ENCODE measurements around the gene PAQR8.
A peak's percentile ranks its signal among the peaks of the same experiment; 100 is the strongest.

The PAQR8 gene

GRCh38 chr6:52347818-52348217 lies 14.1 kb upstream of the PAQR8 start:
- DNase-seq (ENCODE audit: low read depth) = no peak

- DNase-seq (ENCODE audit: low read depth) = no peak
Measured at GRCh38 chr6:52351879-52352238, 10.1 kb upstream of the PAQR8 start.

GRCh38 chr6:52352239-52353018 lies 9.5 kb upstream of the PAQR8 start:
- no peak for DNase-seq (ENCODE audit: low read depth)

- DNase-seq (ENCODE audit: low read depth) = no peak
Measured at GRCh38 chr6:52356017-52356416, 5.9 kb upstream of the PAQR8 start.

GRCh38 chr6:52359403-52359802 lies 2.5 kb upstream of the PAQR8 start:
- no peak for DNase-seq (ENCODE audit: low read depth)

DNA sequence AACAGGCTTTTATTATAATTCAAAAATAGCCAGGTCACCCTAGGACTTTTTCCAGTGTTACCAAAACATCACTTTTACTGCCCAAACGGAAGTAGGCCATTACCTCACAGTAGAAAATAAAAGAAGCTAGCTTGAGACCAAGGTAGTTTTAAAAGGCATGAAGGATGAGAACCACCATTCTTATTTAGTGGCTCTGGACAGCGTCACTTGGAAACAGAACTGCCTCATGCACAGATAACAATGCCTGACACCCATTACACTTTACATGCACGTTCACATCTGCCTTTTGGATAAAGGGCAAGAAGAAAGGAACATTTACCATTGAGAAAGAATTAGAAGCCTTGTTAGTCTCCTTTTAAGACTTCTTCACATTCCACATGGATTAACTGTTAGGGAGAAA lies 1.9 kb upstream of the PAQR8 start:
- DNase-seq (ENCODE audit: low read depth) = no peak

GRCh38 chr6:52360601-52361413 lies 1.1 kb upstream of the PAQR8 start:
- no peak for DNase-seq (ENCODE audit: low read depth)

GRCh38 chr6:52361414-52361944 lies 472 bp upstream of the PAQR8 start:
- no peak for DNase-seq (ENCODE audit: low read depth)

GRCh38 chr6:52362443-52363227 lies 684 bp downstream of the PAQR8 start:
- DNase-seq (ENCODE audit: low read depth) = peak; percentile 26

- DNase-seq (ENCODE audit: low read depth) = no peak
Measured at GRCh38 chr6:52363228-52363867, 1.4 kb downstream of the PAQR8 start.

GRCh38 chr6:52364480-52365166 lies 2.7 kb downstream of the PAQR8 start:
- DNase-seq (ENCODE audit: low read depth) = no peak

DNA sequence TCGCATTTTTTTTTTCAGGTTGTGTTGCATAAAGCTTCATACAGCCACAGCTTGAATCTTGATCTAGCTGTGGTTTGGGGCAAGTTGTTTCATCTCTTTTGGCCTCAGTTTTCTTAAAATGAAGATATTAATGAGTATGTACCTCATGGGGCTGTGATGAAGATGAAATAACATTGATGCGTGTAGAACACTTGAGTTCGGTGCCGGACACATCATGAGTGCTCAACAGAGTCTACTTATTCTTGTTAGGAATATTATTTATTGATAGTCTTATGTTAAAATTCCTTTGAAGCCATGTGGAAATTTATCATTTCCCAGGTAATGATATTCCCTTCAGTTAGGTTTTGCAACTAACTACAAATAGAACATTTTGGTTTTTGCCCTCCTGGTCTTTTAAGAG lies 3.4 kb downstream of the PAQR8 start:
- DNase-seq (ENCODE audit: low read depth) = no peak

DNA sequence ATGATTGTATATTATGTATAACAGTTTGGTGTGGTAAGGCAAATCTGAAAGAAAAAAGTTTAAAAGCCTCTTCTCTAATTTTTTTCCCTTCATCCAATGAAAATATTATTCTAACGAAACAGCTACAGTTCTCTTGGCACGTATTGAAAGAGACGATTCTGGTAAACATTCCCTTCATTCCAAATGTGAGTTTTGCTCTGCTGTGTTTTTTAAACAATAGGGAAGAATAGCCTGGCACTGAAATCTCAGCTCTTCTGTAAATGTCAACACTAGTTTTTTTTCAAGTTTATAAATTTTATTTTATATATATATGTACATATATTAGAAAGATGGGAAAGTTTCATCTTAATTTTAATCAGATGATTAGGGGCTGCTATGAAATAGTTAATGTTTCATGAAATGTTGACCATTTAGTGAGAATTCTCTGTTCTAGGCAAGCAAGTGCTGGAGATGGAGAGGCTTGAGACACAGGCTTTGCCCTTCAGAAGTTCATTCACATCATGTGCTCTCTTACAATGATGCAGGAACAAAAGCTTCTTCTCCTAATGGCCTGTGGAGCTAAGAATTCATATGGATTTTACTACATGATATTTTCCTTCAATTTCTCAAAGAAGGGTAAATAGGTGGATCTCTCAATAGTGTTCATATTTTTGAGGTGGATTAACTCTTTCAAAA lies 4.1 kb downstream of the PAQR8 start:
- DNase-seq (ENCODE audit: low read depth) = no peak

DNA sequence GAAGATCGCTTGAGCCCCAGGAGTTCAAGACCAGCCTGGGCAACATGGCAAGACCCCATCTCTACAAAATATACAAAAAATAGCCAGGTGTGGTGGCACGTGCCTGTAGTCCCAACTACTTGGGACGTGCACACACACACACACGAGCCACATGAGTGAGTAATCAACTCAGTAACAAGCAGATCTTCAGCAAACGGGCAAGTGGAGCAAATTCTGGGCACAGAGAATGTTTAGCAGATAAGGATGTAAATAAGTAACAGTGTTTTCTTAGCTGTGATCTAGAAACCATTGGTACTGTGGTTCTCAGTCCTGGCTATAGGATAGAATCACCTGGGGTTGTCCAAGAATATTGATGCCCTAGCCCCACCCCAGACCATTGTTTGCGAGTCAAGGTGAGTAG lies 6.1 kb downstream of the PAQR8 start:
- DNase-seq (ENCODE audit: low read depth) = no peak

DNA sequence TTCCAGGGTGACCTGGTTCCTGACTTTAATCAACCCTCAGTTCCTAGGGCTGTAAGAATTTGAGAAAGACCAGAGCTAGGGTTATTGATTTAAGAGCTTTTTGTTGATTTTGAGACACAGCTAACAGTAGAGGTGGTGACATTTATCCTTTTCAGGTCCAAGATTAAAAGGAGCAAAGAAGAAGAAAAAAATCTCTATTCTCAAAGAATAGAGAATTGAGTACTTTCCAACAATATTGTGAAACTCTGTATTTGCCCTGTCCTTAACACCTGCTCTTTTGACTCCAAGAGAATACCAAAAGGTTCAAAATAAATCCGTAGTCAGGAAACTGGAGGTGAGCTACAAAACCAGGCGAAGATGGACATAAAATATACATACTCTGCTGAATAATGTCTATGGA lies 7.3 kb downstream of the PAQR8 start:
- no peak for DNase-seq (ENCODE audit: low read depth)

- DNase-seq (ENCODE audit: low read depth) = no peak
Measured at GRCh38 chr6:52371656-52372191, 9.8 kb downstream of the PAQR8 start.

DNA sequence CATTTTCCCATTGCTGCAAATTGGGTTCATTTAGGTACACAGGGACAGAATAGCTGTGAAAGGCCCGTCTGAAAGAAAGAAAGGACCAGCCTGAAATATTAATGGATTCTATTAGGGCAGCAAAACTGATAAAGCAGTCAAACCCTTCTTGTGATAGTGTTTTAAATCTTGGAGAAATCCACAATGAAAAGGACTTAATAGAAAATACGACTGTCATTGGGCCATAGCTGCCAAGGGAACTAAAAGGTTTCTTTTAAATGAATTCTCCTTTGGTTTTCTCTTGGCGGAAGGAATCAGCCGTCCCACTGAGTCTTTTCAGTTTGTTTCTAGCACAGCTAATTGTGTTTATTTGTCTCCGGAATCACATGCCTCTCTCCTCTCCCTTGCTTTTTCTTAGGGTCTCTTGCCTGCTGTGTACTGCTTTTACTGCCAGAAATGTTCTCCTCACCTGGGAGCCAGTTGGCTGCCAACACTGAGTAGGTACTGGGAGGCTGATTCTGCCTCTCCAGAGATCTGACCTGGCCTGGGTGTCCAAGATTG lies 11.3 kb downstream of the PAQR8 start:
- DNase-seq (ENCODE audit: low read depth) = no peak

DNA sequence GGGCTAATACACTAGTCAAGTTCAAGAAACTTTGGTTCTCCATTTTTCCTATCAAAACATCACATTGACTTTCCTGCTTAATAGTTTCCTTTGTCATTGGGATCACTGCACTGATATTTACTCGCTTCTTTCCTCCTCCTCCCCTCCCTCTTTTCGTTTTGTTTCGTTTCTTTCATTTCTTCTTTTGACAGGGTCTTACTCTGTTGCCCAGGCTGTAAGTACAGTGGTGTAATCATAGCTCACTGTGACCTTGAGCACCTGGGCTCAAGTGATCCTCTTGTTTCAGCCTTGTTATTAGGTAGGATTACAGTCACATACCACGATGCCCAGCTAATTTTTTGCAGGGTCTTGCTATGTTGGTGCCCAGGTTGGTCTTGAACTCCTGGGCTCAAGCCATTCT lies 12.3 kb downstream of the PAQR8 start:
- DNase-seq (ENCODE audit: low read depth) = no peak

DNA sequence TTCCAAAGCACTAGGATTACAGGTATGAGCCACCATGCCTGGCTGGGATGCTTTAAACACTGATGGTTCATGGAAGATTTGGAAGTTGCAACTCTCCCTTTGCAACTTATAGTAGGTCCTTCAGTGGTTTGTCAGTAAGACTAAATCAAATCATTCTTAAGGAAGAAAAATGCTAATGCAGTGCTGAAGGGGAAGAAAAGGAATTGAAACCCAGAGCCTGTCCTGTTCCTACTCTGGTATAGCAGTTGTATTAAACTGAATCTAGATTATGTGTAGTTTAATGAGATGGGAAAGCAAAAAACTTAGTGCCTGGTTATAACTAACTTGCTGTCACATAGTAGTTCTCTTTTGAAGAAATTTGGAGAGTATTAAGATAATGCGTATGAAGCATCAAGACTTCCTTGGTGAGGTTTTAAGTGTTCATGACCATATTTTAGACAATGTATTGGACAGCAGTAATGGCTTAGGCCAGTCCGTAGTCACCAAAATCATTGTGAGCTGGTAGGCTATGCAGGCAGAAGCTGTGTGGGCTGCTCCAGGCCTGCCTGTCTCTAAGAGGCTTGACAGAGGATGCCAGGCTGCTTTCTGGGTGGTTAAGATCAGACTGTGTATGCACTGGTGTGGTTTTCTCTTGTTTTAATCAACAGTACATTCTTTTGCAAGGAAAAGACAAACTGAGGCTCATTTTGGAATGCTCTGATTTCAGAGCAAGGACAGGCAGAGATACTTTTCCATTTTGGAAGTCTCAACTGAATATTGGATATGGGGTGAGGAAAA lies 14.0 kb downstream of the PAQR8 start:
- no peak for DNase-seq (ENCODE audit: low read depth)

Data from activated T-helper 1 cell treated with Interleukin-2 at 50 U/mL for 16 hours (primary cell).